HG03108 (cell line): ENCODE results near the gene SLC19A2.

Experiments used
- ATAC-seq: cut with Tn5 transposase; IDR thresholded peaks from one replicate; pipeline ENCODE4 v1.9.1; 2021; ENCODE audit warnings: moderate library complexity; ENCODE audit not compliant: unreplicated experiment

Gene SLC19A2

DNA sequence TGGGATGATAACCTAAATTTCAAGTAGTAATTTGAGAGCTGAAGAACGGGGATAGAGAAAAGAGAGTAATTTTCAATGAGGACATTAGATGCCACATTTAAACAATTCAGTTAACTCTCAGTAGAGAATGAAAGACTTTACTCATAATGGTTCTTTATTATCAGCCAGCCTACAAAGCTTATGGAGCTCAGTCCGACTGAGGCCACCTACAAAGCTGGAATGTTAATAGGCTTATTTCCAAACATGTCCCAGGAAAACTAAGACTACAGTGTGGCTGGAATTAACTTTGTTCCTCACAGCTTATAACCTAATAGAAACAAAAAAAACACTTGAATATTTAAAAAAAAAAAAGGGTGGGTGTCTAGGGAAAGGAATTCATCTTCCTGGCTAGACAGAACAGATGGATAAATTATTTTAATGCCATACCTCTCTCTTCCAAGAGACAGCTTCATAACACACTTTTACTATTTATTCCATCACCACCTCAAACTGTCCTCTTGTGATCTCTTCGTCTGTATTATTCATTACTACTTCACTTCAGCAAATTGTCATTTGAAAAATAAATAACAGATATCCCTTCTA lies 9.8 kb downstream of the SLC19A2 start:
- no peak for ATAC-seq

DNA sequence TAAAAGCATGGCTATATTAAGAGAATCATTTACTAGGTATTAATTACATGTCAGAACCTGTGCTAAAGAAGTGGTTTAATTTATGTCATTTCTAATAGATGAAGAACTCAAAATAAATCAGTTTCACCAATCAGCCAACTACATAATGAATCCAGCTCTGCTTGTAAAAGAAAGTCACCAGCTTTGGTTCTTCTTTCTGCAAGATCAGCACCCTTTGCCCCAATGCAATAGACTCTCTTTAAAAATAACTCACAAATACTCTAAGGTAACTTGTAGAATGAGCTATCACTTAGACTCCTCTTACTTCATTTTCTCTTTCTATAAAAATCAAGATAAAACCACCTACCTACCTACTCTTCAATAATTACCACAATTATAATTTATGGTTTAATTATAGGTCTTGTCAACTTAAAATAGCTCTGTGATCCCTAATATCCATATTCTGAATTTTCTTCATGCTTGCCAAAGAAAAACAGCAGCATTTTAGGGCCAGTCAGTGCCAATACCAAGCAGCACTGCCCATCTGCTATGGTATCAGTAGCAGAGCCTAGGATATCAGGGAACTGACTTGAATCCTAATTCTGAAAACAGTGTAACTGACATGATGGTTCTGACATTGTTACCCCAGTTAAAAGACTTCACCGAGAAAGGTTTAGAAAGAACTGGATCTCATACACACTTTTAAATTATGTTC lies 11.3 kb downstream of the SLC19A2 start:
- no peak for ATAC-seq

DNA sequence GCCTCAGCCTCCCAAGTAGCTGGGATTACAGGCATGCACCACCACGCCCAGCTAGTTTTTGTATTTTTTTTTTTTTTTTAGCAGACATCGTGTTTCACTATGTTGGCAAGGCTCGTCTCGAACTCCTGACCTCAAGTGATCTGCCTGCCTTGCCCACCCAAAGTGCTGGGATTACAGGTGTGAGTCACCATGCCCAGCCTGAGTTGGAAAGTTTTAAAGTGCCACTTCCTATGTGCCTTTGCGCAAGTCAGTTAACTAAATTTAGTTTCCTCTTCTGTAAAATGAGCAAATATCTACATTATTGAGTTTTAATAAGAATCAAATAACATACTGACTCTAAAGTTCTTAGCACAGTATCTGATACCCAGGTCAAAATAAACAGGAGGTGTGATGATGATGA lies 12.4 kb downstream of the SLC19A2 start:
- no peak for ATAC-seq

DNA sequence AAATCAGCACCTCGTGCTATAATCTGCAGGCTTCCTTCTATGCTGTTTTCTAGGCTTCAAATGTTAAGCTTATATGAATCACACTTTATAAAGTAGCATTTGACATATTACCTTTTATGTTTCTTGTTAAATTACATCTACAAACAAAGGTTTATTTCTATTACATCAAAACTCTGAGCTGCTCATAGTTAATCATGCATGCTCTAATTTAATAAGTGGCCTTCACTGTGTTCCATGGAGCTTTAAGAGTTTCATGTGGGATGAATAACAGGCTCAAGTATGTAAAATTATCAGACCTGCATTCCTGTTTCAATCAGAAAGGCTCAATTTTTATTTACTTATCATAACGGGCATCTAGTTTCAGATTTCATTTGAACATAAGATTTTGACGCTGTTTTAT lies 13.0 kb downstream of the SLC19A2 start:
- ATAC-seq, result no peak

GRCh38 chr1:169468982-169469381 lies 16.8 kb downstream of the SLC19A2 start:
- ATAC-seq, result no peak

DNA sequence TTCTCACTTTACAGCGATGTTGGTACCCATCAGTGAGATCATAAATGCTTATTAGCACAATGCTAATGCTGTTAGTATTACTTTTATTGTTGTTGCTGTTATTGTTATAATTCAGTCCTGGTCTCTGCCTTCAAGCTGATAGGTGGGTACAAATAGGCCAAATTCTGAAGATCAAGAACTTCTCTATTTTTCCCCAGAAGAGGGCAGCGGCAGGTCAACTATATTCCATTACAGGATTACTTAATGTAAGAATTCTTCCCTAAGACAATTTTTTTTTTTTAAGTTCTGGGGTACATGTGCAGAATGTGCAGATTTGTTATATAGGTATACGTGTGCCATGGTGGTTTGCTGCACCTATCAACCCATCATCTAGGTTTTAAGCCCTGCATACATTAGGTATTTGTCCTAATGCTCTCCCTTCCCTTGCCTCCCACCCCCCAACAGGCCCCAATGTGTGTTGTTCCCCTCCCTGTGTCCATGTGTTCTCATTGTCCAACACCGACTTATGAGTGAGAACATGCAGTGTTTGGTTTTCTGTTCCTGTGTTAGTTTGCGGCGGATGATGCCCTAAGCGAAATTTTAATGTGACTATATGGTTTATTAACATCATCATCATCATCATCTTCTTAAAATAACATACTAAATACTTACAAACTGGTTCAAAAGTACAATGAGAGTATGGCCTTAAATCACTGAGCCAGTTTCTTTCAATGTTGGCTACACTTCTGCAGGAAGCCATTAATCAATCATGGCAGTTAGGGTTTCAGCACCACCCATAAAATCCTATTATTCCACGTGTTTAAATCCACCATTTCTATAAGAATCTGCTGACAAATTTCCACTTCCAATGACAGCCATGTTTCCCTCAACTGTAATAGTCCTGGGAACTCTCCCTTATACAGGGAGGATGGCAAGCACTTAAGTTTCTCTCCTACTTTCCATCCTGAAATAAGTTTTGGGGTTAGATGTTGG lies 19.2 kb downstream of the SLC19A2 start:
- no peak for ATAC-seq

GRCh38 chr1:169465281-169465680 lies 20.5 kb downstream of the SLC19A2 start:
- ATAC-seq, result no peak

- ATAC-seq, result no peak
Measured at GRCh38 chr1:169462385-169462784, 23.4 kb downstream of the SLC19A2 start.

DNA sequence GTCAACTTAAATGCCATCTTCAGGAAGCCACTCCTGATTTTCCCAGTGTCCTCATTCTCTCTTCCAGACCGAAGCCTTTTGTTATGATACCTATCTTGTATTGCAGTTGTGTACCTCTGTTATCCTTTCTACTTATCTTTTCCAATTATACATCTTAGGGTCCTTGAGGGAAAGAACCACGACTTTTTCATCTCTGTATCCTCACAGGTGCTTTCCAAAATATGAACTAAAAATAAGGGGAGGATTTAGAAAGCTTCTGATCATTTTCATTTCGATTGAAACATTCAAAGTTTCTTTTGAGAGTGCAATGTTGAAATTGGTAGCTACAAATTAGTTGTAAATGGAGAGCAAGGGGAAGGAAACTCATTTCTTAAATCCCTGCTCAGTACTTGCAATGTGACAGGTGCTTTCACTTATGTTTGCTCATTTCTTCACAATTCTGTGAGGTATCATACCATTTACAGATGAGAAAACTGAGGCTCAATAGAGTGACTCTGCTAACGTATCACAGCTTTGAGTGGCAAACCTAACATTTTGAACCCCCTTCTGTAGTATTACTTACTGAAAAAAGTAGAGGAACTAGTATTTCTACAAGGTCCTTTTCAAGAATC lies 24.2 kb downstream of the SLC19A2 start:
- no peak for ATAC-seq

DNA sequence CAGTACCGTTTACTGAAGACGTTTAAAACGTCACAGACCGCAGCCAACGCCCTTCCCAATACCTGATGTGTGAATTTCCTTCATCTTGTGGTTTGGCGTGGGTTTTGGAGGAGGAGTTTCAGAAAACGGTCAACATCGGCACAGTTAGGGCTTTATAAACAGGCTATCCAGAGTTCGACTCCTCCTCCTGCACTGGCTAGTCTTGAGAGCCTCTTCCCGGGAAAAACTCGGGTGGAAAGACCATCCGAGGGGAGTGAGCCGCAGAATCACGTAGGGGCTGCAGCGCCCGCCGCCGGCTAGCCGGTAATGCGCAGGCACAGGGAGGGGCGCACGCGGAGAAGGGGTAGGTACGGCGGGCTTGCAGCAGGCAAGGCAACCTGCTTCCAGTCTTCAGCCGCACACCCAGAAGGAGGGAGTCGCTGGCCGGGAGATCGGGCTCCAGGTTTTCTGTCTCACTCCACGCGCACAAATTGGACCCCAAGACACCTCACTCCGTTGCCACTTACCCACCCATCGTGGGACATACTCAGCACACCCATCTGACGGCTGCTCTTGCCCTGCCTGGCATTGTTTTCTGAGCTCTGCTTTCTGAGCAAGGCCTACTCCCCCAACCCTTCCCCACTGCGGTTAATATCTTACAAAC lies 25.4 kb downstream of the SLC19A2 start:
- no peak for ATAC-seq

- ATAC-seq, result no peak
Measured at GRCh38 chr1:169457443-169457842, 28.3 kb downstream of the SLC19A2 start.

DNA sequence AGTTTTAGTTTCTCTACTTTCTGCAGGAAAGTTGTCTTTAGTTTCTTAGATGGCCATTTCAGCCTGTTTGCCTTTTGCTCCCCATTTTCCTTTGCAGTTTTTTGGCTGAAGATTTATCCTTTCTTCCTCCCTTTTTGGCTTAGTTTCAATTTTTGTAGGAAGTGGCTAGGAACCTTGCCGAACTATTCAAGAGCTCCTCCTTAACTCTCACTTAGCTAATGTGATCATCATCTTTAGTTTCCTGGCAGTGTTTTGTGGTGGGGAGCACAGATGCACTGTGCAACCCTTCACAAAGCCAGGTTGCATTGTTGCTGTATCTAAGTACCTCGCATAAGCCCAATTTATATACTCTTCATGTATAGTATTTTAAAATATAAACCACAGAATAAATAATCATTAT lies 29.7 kb downstream of the SLC19A2 start:
- ATAC-seq, result no peak

DNA sequence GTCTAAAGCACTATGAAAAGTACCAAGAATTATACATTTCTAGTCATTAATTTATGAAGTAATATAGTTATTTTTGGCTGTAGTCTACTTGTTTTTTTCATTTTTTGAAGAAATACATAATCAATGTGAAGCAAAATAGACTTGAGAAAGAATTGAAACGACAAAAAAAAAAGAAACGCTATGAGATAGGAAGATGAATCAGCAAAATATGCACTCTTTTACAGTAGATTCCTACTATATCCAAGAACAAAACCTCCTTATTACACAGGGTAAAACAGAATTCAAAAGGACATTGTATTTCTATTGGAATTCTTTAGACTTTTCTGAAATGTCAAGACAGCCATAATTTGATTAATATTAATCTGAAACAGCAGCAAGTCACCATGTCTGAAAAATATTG lies 32.8 kb downstream of the SLC19A2 start:
- no peak for ATAC-seq

DNA sequence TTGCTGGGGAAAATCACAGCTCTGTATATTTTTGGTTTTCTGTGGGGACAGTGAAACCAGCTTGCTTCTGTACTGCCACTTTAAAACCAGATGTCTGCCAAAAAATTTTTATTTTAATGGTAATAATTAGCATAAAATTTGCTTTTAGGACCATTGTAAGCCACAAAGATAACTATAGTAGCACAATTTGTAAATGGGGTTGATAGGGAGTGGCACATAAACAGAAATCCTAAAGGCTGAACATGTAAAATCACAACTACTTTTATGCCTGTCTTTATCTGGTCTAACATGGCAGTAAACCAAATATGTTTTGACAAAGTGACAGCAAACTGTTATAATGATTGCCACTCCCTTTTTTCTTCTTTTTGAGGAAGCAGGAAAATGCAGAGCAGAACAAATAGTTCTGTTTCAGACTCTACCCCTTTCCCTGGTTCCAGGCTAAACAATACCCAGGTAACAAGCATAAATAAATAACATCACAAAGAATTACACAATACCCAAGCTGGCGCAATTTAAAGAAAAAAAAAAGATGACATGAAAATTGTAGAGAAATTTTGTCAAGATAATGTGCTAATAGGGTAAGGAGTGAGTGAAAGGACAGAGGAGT lies 34.4 kb downstream of the SLC19A2 start:
- no peak for ATAC-seq

DNA sequence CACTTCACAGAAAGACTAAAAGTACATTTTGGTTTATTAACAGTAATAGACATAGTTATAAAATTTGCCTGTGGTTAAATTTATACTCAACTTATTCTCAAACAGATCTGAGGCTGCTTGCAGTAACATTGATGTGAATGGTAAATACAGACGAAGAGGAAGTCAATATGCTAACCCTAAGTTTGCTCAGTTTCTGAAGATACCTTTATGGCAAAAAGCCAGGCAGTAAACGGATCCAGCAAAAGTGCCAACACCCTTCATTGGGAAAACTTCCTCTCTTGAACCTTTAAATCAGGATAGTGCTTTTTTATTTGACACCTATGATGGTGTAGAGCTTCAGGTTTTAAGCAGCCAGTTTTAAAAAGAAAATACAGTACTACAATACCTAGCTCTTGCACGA lies 41.8 kb downstream of the SLC19A2 start:
- ATAC-seq, result no peak

DNA sequence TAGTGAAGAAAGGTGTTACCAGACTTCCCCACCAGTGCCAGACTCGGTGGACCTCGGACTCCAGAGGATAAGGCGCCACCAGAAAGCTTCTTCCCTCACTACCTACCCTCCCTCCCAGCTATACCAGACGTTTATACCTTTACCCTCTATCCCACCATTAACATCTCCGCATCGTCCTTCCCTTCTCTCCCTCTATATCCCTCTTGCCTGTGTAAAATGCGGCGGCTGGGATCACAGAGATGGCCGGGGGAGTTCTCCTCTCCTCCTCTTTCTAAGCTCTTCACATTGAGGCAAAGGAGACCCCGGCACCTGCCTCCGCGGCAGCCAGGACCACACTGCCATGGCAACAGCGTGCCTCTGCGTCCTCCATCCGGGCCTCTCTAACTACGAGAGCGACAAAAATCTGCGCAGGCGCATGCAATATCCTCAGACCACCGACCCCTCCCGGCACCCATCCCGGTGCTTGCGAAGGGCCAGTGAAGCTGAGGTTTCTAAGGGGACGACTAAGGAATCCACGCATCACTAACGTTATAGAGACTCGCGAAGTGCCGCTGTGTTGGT lies 58.6 kb downstream of the SLC19A2 start, which contains the start of gene CCDC181:
CCDC181 (minus strand) TSS at position 394 of the 561 bp plus-strand sequence. CDS start 2,547 bp downstream, outside the sequence.
- ATAC-seq, result peak; percentile 72

DNA sequence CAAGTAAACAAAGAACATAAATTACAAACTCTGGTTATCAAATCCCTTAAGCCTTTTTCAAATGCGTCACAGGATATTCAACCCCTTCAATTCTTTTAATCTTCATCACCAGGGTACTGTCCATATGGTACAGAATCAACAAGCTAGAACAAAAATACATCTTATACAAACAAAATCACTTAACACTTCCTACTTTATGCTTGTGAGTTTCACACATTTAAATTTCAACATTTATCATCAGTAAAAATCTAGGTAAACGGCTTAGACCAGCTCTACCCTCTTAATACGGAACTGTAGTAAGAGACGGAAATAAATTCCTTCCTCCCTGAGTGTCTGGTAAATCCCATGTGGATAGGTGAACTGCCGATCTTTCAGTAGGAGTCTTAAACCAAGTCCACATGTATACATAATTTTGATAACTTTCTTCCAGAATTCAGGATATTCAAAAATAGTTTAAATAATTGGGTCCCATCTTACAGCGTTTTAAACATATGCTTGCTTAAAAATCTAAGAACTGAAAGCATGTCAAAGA lies 59.5 kb downstream of the SLC19A2 start:
- ATAC-seq, result no peak

DNA sequence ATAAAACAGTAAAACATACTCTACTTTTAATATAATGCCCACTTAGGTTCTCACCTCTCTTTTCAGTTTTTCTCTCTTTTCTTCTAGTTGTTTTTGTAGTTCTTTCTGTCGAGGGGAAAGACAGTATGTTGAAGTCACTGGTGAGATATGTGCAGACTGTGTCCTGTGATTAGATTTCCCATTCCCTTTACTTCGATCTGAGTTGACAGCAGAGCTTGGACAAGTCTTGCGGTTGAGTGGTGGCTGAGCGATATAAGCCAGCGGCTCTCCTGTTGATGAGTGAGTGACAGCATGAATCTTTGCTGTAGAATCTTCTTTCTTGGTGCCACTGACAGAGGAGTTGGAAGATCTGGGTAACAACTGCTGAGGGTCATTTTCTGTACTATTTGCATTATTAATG lies 64.4 kb downstream of the SLC19A2 start:
- ATAC-seq, result no peak

DNA sequence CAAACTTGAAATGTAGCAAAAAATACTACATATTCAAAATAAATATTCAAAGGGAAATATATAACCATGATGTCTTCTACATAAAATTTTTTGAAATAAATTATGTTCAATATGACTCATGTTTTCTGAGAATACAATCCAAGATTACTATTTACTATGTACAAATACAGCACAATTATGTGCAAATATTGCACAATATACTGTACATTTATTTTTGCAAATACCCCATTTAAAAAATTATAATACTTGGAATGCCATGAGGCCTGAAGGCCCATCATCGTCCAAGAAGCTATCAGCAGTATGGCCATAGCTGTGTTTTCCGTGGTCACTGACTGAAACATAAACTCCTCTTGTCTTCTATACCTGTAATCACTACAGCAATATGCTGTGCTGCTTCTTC lies 70.8 kb downstream of the SLC19A2 start:
- ATAC-seq, result no peak
